Uterus (tissue), 2 donors: ENCODE measurements around the gene PACRG.

Source experiments
- CTCF ChIP-seq, 4 experiments: fragments of 200-600 bp in 2 of 4; fragments of 450-650 bp in 2 of 4; sonication (generic) in 2 of 4; IDR thresholded peaks; one replicate each; pipeline ENCODE4 v1.5.1; 2016 to 2019; ENCODE audit warnings: antibody characterized with exemption in 4 of 4, mild to moderate bottlenecking in 2 of 4, moderate library complexity in 1 of 4
- POLR2A ChIP-seq, 2 donors: fragments of 450-650 bp; IDR thresholded peaks; one replicate each; pipeline ENCODE4 v1.6.1; 2016; ENCODE audit warnings: antibody characterized with exemption in 2 of 2, mild to moderate bottlenecking in 1 of 2, moderate library complexity in 1 of 2

GRCh38 chr6:163128324-163128723, 400.6 kb downstream of the PACRG start:
- TF ChIP-seq CTCF (IDR thresholded peaks at IDR 0.05) (no peak), POLR2A (IDR thresholded peaks at IDR 0.05) (no peak)
